Spleen (tissue), 11 donors: ENCODE data around the gene RAB29. TPM values are rescaled to one million over a fixed set of nuclear protein-coding genes. Genes with fewer than 3 reads are reported as not detected.

Experiments
- DNase-seq: peaks from one replicate; pipeline ENCODE4 v3.0.0-alpha.2; 2020
- H3K27ac ChIP-seq, 8 donors: fragments of 200-600 bp; sonication (generic) in 7 of 8; 1 replicate in 4 of 8; 2 replicates in 4 of 8; pipeline versions ENCODE4 v1.5.0 to v1.8.0; 2016 to 2021; ENCODE audit warnings: inconsistent platforms in 4 of 8, mild to moderate bottlenecking in 4 of 8, moderate library complexity in 1 of 8
- H3K27me3 ChIP-seq, 7 donors: fragments of 200-600 bp; sonication (generic) in 6 of 7; replicated peaks in 1 of 7; 1 replicate in 4 of 7; 2 replicates in 3 of 7; pipeline versions ENCODE4 v1.5.0 to v1.8.0; 2016 to 2021; ENCODE audit warnings: inconsistent platforms in 3 of 7, mild to moderate bottlenecking in 1 of 7
- H3K36me3 ChIP-seq, 6 donors: fragments of 200-600 bp; sonication (generic) in 5 of 6; 1 replicate in 4 of 6; 2 replicates in 2 of 6; pipeline versions ENCODE4 v1.5.0 to v1.8.0; 2016 to 2021; ENCODE audit warnings: inconsistent platforms in 2 of 6
- H3K4me1 ChIP-seq, 6 donors: fragments of 200-600 bp; sonication (generic) in 5 of 6; 1 replicate in 3 of 6; 2 replicates in 3 of 6; pipeline versions ENCODE4 v1.5.0 to v1.8.0; 2016 to 2021; ENCODE audit warnings: inconsistent platforms in 3 of 6
- H3K4me3 ChIP-seq, 8 donors: fragments of 200-600 bp; sonication (generic) in 7 of 8; 1 replicate in 4 of 8; 2 replicates in 4 of 8; pipeline versions ENCODE4 v1.5.0 to v1.8.0; 2016 to 2021; ENCODE audit warnings: inconsistent platforms in 4 of 8, mild to moderate bottlenecking in 4 of 8, moderate library complexity in 2 of 8
- H3K9me3 ChIP-seq, 8 donors: fragments of 200-600 bp; sonication (generic) in 7 of 8; 1 replicate in 4 of 8; 2 replicates in 4 of 8; pipeline versions ENCODE4 v1.5.0 to v1.8.0; 2016 to 2021; ENCODE audit warnings: inconsistent platforms in 4 of 8
- CTCF ChIP-seq, 11 experiments: fragments of 200-600 bp in 7 of 11; fragments of 450-650 bp in 4 of 11; sonication (generic) in 4 of 11; IDR thresholded peaks in 8 of 11; conservative IDR thresholded peaks in 3 of 11; 1 replicate in 7 of 11; 2 replicates in 4 of 11; pipeline versions ENCODE4 v1.4.0 to v1.8.0; 2016 to 2021; ENCODE audit warnings: antibody characterized with exemption in 11 of 11, inconsistent platforms in 4 of 11, mild to moderate bottlenecking in 1 of 11
- POLR2A ChIP-seq, 3 donors: fragments of 450-650 bp; IDR thresholded peaks; one replicate each; pipeline ENCODE4 v1.5.1; 2017; ENCODE audit warnings: antibody characterized with exemption in 3 of 3, mild to moderate bottlenecking in 1 of 3
- POLR2AphosphoS5 ChIP-seq, 3 donors: sonication (generic); formaldehyde crosslinking; IDR thresholded peaks; one replicate each; pipeline ENCODE4 v1.5.1; 2017; ENCODE audit warnings: antibody characterized with exemption in 3 of 3
- WGBS, 5 donors: extraction: QIAGEN DNeasy Blood & Tissue Kit in 3 of 5; methylation state at CpG; one replicate each; pipeline versions ENCODE4 v1.1.5 to v1.1.7; 2013 to 2018; 5-methylcytosine and 5-hydroxymethylcytosine counted together
- intact Hi-C: fragments of 100-400 bp; cut with DNase I; formaldehyde crosslinking; loops from one replicate; pipeline ENCODE4 v1.15.0; 2023; ENCODE audit warnings: low total_unique reads
- polyA plus RNA-seq, 3 donors: library from polyadenylated mRNA; stranded (reverse); fragments of 200-250 nt; gene quantifications; one replicate each; pipeline ENCODE4 v1.2.1, GENCODE V29; 2013
- total RNA-seq, 7 donors: library from RNA; depleted of rRNA in 3 of 7; stranded (reverse); fragments of >200 nt in 3 of 7; fragmentation: NEBNext Ultra II Directional in 4 of 7; extraction: Animal tissue kit (Norgen Biotek cat#: 25700) in 4 of 7; gene quantifications; one replicate each; pipeline versions ENCODE4 v1.1.0 to v1.2.1, GENCODE V29; 2016 to 2021
- donor health status: healthy with polysubstance abuse.
- donor health status: DM: no; HTN: no; CAD: no; lungs with moderate emphysema.
- donor health status: DM: no; HTN: no; CAD: no.
- donor health status: Bipolar disorder and iron deficiency.
- donor health status: healthy.
- donor health status: DM: no; HTN: no; CAD: no.
- donor health status: DM: yes; HTN: yes; CAD: no.

Gene RAB29
- total and polyA plus RNA-seq, 10 donors = 16.6 to 49.7 (median 38.5) TPM

GRCh38 chr1:205748403-205749233 is 26.7 kb downstream of the RAB29 start:
- H3K27me3 ChIP-seq = no peaks in the 10 kb centered on the region
- peaks cover 25 to 59% (median 45%) of the 10 kb centered on the region in 6 donors for H3K4me1 ChIP-seq
- no peaks in the 10 kb centered on the region for H3K36me3 ChIP-seq
- 2 to 3% (median 2%) methylated on average over 25 of the region's 25 CpGs for WGBS, 5 donors
- intact Hi-C loops = no loop called here
- peak overlapping the region; percentile 85 to 100 (median 98) for H3K27ac ChIP-seq
- no peaks in the 10 kb centered on the region for H3K9me3 ChIP-seq
- H3K4me3 ChIP-seq = peak overlapping the region; percentile 58 to 91 (median 78)
- no peak for DNase-seq
- TF ChIP-seq POLR2A (IDR thresholded peaks at IDR 0.05) (no peak), POLR2AphosphoS5 (IDR thresholded peaks at IDR 0.05) (peak in 1 of 3 donors; percentile 47), CTCF (IDR thresholded peaks at IDR 0.05 in 8 of 11, conservative IDR thresholded peaks at IDR 0.05 in 3 of 11) (no peak)

- no peak for TF ChIP-seq POLR2AphosphoS5 (IDR thresholded peaks at IDR 0.05)
- no peak for TF ChIP-seq CTCF (IDR thresholded peaks at IDR 0.05 in 8 of 11, conservative IDR thresholded peaks at IDR 0.05 in 3 of 11)
- peaks cover 25 to 76% (median 60%) of the 10 kb centered on the region in 6 donors for H3K4me1 ChIP-seq
- H3K36me3 ChIP-seq = no peaks in the 10 kb centered on the region
- intact Hi-C loops = no loop called here
- H3K27ac ChIP-seq = peak overlapping the region in 4 of 8 donors; percentile 15 to 100 (median 97)
- H3K9me3 ChIP-seq = no peaks in the 10 kb centered on the region
- H3K4me3 ChIP-seq = peak overlapping the region in 3 of 8 donors; percentile 3 to 91 (median 87)
- H3K27me3 ChIP-seq = no peaks in the 10 kb centered on the region
- no peak for DNase-seq
- 64 to 81% (median 72%) methylated on average over 5 of the region's 5 CpGs for WGBS, 5 donors
These were observed 28.4 kb downstream of the RAB29 start for GRCh38 chr1:205746757-205747412.

GRCh38 chr1:205744403-205744802 is 30.9 kb downstream of the RAB29 start:
- intact Hi-C loops = no loop called here
- Histone ChIP-seq H3K27me3 (no peaks in the 10 kb centered on the region), H3K4me3 (no peak overlapping the region), H3K4me1 (peaks cover 23 to 87% (median 62%) of the 10 kb centered on the region in 6 donors), H3K27ac (no peak overlapping the region), H3K36me3 (peaks cover 0 to 16% (median 0%) of the 10 kb centered on the region in 6 donors), H3K9me3 (no peaks in the 10 kb centered on the region)
- no peak for DNase-seq
- TF ChIP-seq CTCF (IDR thresholded peaks at IDR 0.05 in 8 of 11, conservative IDR thresholded peaks at IDR 0.05 in 3 of 11) = no peak
- TF ChIP-seq POLR2AphosphoS5 (IDR thresholded peaks at IDR 0.05) = no peak
- TF ChIP-seq POLR2A (IDR thresholded peaks at IDR 0.05) = no peak
- WGBS, 5 donors = 92 to 96% (median 95%) methylated on average over 8 of the region's 8 CpGs

GRCh38 chr1:205743977-205744376 is 31.3 kb downstream of the RAB29 start:
- DNase-seq = no peak
- no peaks in the 10 kb centered on the region for H3K9me3 ChIP-seq
- WGBS, 5 donors = 60 to 81% (median 63%) methylated on average over 4 of the region's 4 CpGs
- H3K36me3 ChIP-seq = peaks cover 0 to 18% (median 0%) of the 10 kb centered on the region in 6 donors
- no peak overlapping the region for H3K27ac ChIP-seq
- H3K4me1 ChIP-seq = peaks cover 26 to 91% (median 64%) of the 10 kb centered on the region in 6 donors
- H3K27me3 ChIP-seq = no peaks in the 10 kb centered on the region
- no peak overlapping the region for H3K4me3 ChIP-seq
- TF ChIP-seq POLR2AphosphoS5 (IDR thresholded peaks at IDR 0.05) (no peak), CTCF (IDR thresholded peaks at IDR 0.05 in 8 of 11, conservative IDR thresholded peaks at IDR 0.05 in 3 of 11) (no peak), POLR2A (IDR thresholded peaks at IDR 0.05) (no peak)
- intact Hi-C loops = no loop called here
